Subcutaneous abdominal adipose tissue (tissue), 5 donors: ENCODE measurements around the gene CCNL1.

Source experiments
- H3K27ac ChIP-seq: one replicate; pipeline ENCODE4 v1.7.0; 2013; ENCODE audit warnings: low read depth, mild to moderate bottlenecking, inconsistent platforms, low read length, moderate library complexity
- H3K27me3 ChIP-seq, 5 donors: one replicate each; pipeline ENCODE4 v1.7.0; 2013; ENCODE audit warnings: low read length in 5 of 5, inconsistent platforms in 1 of 5; ENCODE audit not compliant: control insufficient read depth in 5 of 5, insufficient read depth in 4 of 5
- H3K36me3 ChIP-seq, 5 donors: one replicate each; pipeline ENCODE4 v1.7.0; 2013; ENCODE audit warnings: low read length in 5 of 5; ENCODE audit not compliant: control insufficient read depth in 5 of 5, insufficient read depth in 5 of 5
- H3K4me1 ChIP-seq, 5 donors: one replicate each; pipeline ENCODE4 v1.7.0; 2013; ENCODE audit warnings: low read length in 5 of 5, mild to moderate bottlenecking in 3 of 5, moderate library complexity in 1 of 5; ENCODE audit not compliant: control insufficient read depth in 5 of 5, insufficient read depth in 5 of 5
- H3K4me3 ChIP-seq, 5 donors: one replicate each; pipeline ENCODE4 v1.7.0; 2013; ENCODE audit warnings: low read length in 5 of 5, low read depth in 1 of 5
- H3K9ac ChIP-seq, 5 donors: one replicate each; pipeline ENCODE4 v1.7.0; 2013; ENCODE audit warnings: low read length in 5 of 5, mild to moderate bottlenecking in 4 of 5, moderate library complexity in 3 of 5
- H3K9me3 ChIP-seq, 5 donors: one replicate each; pipeline ENCODE4 v1.7.0; 2013; ENCODE audit warnings: low read length in 5 of 5; ENCODE audit not compliant: control insufficient read depth in 5 of 5
- donor health status: healthy.
- donor health status: healthy.
- donor health status: healthy.
- donor health status: healthy.
- donor health status: healthy.

Gene CCNL1

DNA sequence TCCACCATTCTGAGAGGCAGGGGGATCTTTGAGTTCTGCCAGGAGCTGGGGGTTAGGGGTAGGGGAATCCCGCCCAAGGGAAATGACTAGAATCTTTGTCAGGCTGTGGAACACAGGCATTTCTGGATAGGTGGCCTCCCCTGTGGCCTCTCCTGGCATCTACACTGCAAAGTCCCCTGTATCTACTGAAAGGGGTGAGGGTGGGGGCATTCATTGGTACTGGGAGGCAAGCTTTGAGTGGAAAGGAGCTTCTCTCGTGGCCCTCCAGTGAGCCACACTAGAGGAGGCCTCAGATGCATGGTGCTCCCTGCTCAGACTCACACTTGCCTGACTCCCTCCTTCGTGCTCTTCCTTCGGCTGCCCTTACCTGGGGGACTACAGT lies 59.9 kb downstream of the CCNL1 start:
- Histone ChIP-seq H3K27ac (no peak overlapping the region), H3K4me3 (no peak overlapping the region), H3K9me3 (no peaks in the 10 kb centered on the region), H3K9ac (peak overlapping the region in 1 of 5 donors; percentile 10), H3K27me3 (no peaks in the 10 kb centered on the region), H3K36me3 (no peaks in the 10 kb centered on the region), H3K4me1 (peaks cover 0 to 20% (median 11%) of the 10 kb centered on the region in 5 donors)

DNA sequence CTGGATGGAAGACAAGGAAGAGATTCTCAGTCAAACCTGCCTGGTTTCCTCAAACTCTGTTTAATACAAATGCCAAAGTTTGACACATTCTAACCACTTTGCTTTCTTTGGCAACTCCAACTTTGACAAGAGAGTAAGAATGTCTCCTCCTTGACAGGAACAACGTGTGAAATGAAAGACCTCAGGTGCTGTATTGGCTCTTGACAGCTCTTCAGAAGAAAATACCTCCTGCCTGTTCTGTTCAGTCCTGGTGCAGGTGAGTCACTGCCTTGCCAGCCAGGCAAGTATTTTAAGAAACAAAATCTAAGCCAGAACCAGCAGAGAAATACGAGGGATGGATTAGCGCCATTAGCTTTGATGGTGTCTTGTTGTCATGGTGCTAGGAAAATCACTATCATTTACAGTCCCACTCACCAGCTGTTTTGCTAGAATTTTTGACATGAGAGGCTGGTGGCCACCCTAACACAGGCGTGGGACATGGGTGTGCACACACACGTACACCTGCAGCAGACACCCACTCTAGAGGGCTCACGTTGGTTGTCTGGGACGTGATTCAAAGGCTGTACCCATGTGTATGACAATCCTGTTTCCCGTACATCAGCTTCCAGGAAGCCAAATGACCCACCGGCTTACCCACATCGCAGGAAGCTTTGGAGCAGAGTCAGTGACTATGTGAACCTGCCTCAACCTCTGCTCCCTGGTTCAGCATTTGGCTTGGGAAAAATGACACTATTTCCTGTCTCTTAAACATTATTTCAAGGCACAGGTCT lies 60.4 kb downstream of the CCNL1 start:
- H3K27ac ChIP-seq, result no peak overlapping the region
- H3K4me1 ChIP-seq, result peaks cover 0 to 20% (median 11%) of the 10 kb centered on the region in 5 donors
- no peaks in the 10 kb centered on the region for H3K9me3 ChIP-seq
- H3K27me3 ChIP-seq, result no peaks in the 10 kb centered on the region
- peak overlapping the region in 1 of 5 donors; percentile 10 for H3K9ac ChIP-seq
- no peaks in the 10 kb centered on the region for H3K36me3 ChIP-seq
- no peak overlapping the region for H3K4me3 ChIP-seq

DNA sequence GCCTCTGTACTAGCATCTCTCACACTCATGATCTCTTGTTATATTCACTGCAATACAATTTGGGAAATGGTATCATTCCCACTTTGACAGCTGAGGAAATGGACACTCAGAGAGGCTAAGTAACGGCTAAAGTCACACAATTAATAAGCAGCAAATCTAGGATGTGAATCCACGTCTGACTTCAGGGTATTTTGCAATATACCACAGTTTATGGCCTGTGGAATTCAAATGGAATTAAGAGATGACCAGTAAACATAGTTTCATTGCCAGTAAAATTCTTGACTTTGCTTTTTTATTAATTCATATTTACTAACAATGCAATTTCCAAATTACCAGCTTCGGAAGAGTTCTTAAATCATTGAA lies 61.1 kb downstream of the CCNL1 start:
- Histone ChIP-seq H3K27me3 (no peaks in the 10 kb centered on the region), H3K9ac (no peak overlapping the region), H3K27ac (no peak overlapping the region), H3K36me3 (no peaks in the 10 kb centered on the region), H3K4me1 (peaks cover 0 to 20% (median 11%) of the 10 kb centered on the region in 5 donors), H3K4me3 (no peak overlapping the region), H3K9me3 (no peaks in the 10 kb centered on the region)

DNA sequence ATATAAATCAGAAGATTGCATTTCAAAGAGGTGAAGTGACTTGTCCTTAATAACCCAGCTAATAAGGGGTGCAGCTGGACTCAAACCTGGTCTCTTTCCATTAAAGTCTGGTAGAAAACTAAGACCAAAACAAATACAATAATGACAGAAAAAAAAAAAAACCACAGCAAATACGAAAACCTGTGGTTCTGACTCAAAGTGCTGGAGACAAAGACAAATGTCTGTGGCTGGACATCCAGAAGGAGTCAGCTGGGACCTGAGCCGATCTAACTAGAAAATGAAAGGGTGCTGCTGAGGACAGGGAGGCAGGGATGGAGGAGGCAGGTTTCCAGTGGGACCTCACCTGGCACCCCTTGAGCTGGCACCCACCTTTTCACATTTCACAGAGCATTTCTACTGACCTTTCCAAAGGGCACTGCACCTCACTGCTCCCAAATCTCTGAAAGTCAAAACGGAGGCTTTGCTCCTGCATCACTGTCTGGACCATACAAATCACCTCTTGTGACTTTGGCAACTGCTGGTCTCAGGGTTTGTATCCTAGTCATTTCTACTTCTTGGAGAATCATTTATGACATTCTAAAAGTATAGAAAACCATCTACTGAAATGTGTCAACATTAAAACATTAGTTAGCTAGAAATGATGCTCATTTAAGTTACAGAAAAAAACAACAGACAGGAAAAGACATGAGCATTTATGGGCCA lies 61.7 kb downstream of the CCNL1 start:
- Histone ChIP-seq H3K9ac (no peak overlapping the region), H3K27ac (no peak overlapping the region), H3K36me3 (no peaks in the 10 kb centered on the region), H3K9me3 (no peaks in the 10 kb centered on the region), H3K27me3 (no peaks in the 10 kb centered on the region), H3K4me3 (no peak overlapping the region), H3K4me1 (peaks cover 0 to 20% (median 11%) of the 10 kb centered on the region in 5 donors)
